Activated T-cell treated with anti-CD3 and anti-CD28 coated beads, Interleukin-2, amount 50 U/mL, for 4 hours (primary cell): Measurements from ENCODE around the gene KCNG2. TPM values are rescaled to one million over a fixed set of nuclear protein-coding genes. Genes with fewer than 3 reads are reported as not detected.

ENCODE experiments used
- ATAC-seq, 2 donors: fragments of 200-7000 bp; cut with Tn5 transposase; one replicate each; pipeline ENCODE4 v1.10.0; 2021
- DNase-seq: peaks from one replicate; pipeline ENCODE4 v3.0.0-alpha.2; 2020
- H3K27me3 Mint-ChIP-seq: one replicate; pipeline ENCODE4 v1.8.0; 2021; ENCODE audit warnings: low read depth, mixed read lengths
- H3K36me3 Mint-ChIP-seq: one replicate; pipeline ENCODE4 v1.8.0; 2022; ENCODE audit warnings: mixed read lengths; ENCODE audit not compliant: insufficient read depth
- H3K4me1 Mint-ChIP-seq: one replicate; pipeline ENCODE4 v1.8.0; 2021; ENCODE audit warnings: low read depth, mixed read lengths
- H3K4me3 Mint-ChIP-seq: one replicate; pipeline ENCODE4 v1.8.0; 2021; ENCODE audit warnings: mild to moderate bottlenecking, moderate library complexity, mixed read lengths
- H3K9me3 Mint-ChIP-seq: one replicate; pipeline ENCODE4 v1.8.0; 2021; ENCODE audit warnings: mixed read lengths
- total RNA-seq, 3 donors: library from RNA; stranded (reverse); gene quantifications; one replicate each; pipeline ENCODE4 v1.2.1, GENCODE V29; 2021

The KCNG2 gene
- total RNA-seq, 3 donors from 2014 or later, result not detected

GRCh38 chr18:79883461-79884293, 85.9 kb downstream of the KCNG2 start:
- DNase-seq (no peak), ATAC-seq (no peak)
- H3K36me3 Mint-ChIP-seq, result no peaks in the 10 kb centered on the region
- no peaks in the 10 kb centered on the region for H3K27me3 Mint-ChIP-seq
- no peaks in the 10 kb centered on the region for H3K4me1 Mint-ChIP-seq
- H3K9me3 Mint-ChIP-seq, result no peaks in the 10 kb centered on the region
- H3K4me3 Mint-ChIP-seq, result no peak overlapping the region

- DNase-seq (no peak), ATAC-seq (no peak)
- Mint-ChIP-seq H3K36me3 (no peaks in the 10 kb centered on the region), H3K27me3 (no peaks in the 10 kb centered on the region), H3K9me3 (peaks cover 7% of the 10 kb centered on the region), H3K4me1 (no peaks in the 10 kb centered on the region), H3K4me3 (no peak overlapping the region)
Measured at GRCh38 chr18:79884294-79884962, 86.7 kb downstream of the KCNG2 start.

- Mint-ChIP-seq H3K9me3 (peaks cover 11% of the 10 kb centered on the region), H3K36me3 (no peaks in the 10 kb centered on the region), H3K4me3 (no peak overlapping the region), H3K27me3 (no peaks in the 10 kb centered on the region), H3K4me1 (no peaks in the 10 kb centered on the region)
- ATAC-seq (no peak), DNase-seq (no peak)
Measured at GRCh38 chr18:79884963-79885728, 87.4 kb downstream of the KCNG2 start.

GRCh38 chr18:79887181-79888000, 89.7 kb downstream of the KCNG2 start:
- H3K36me3 Mint-ChIP-seq, result no peaks in the 10 kb centered on the region
- DNase-seq (no peak), ATAC-seq (no peak)
- H3K9me3 Mint-ChIP-seq, result peaks cover 31% of the 10 kb centered on the region
- no peak overlapping the region for H3K4me3 Mint-ChIP-seq
- no peaks in the 10 kb centered on the region for H3K27me3 Mint-ChIP-seq
- H3K4me1 Mint-ChIP-seq, result peaks cover 2% of the 10 kb centered on the region

- Mint-ChIP-seq H3K4me3 (no peak overlapping the region), H3K36me3 (no peaks in the 10 kb centered on the region), H3K27me3 (no peaks in the 10 kb centered on the region), H3K4me1 (peaks cover 2% of the 10 kb centered on the region), H3K9me3 (peaks cover 37% of the 10 kb centered on the region)
- ATAC-seq, result no peak
- DNase-seq, result no peak
Measured at GRCh38 chr18:79888016-79888415, 90.3 kb downstream of the KCNG2 start.

- peaks cover 51% of the 10 kb centered on the region for H3K9me3 Mint-ChIP-seq
- no peaks in the 10 kb centered on the region for H3K36me3 Mint-ChIP-seq
- DNase-seq (no peak), ATAC-seq (no peak)
- H3K4me3 Mint-ChIP-seq, result no peak overlapping the region
- H3K4me1 Mint-ChIP-seq, result peaks cover 2% of the 10 kb centered on the region
- no peaks in the 10 kb centered on the region for H3K27me3 Mint-ChIP-seq
Measured at GRCh38 chr18:79889569-79889968, 91.8 kb downstream of the KCNG2 start.

- peaks cover 61% of the 10 kb centered on the region for H3K9me3 Mint-ChIP-seq
- H3K27me3 Mint-ChIP-seq, result no peaks in the 10 kb centered on the region
- no peak for DNase-seq
- H3K36me3 Mint-ChIP-seq, result no peaks in the 10 kb centered on the region
- H3K4me1 Mint-ChIP-seq, result peaks cover 2% of the 10 kb centered on the region
- ATAC-seq, result peak; percentile 71 to 84
- H3K4me3 Mint-ChIP-seq, result no peak overlapping the region
Measured at GRCh38 chr18:79890674-79891073, 92.9 kb downstream of the KCNG2 start.

- Mint-ChIP-seq H3K4me3 (no peak overlapping the region), H3K9me3 (peaks cover 51% of the 10 kb centered on the region), H3K4me1 (no peaks in the 10 kb centered on the region), H3K36me3 (peaks cover 1% of the 10 kb centered on the region), H3K27me3 (no peaks in the 10 kb centered on the region)
- DNase-seq (no peak), ATAC-seq (no peak)
Measured at GRCh38 chr18:79896738-79897137, 99.0 kb downstream of the KCNG2 start.

GRCh38 chr18:79897940-79898625, 100.3 kb downstream of the KCNG2 start:
- no peaks in the 10 kb centered on the region for H3K4me1 Mint-ChIP-seq

GRCh38 chr18:79898952-79899608, 101.3 kb downstream of the KCNG2 start:
- no peaks in the 10 kb centered on the region for H3K27me3 Mint-ChIP-seq
- ATAC-seq (no peak), DNase-seq (no peak)
- H3K4me3 Mint-ChIP-seq, result no peak overlapping the region
- H3K9me3 Mint-ChIP-seq, result peaks cover 29% of the 10 kb centered on the region
- no peaks in the 10 kb centered on the region for H3K4me1 Mint-ChIP-seq
- H3K36me3 Mint-ChIP-seq, result peaks cover 11% of the 10 kb centered on the region

More at GRCh38 chr18:79897940-79898625, 100.3 kb downstream of the KCNG2 start:
- no peak for ATAC-seq
- H3K36me3 Mint-ChIP-seq, result peaks cover 8% of the 10 kb centered on the region
- no peaks in the 10 kb centered on the region for H3K27me3 Mint-ChIP-seq
- no peak for DNase-seq
- peaks cover 39% of the 10 kb centered on the region for H3K9me3 Mint-ChIP-seq
- no peak overlapping the region for H3K4me3 Mint-ChIP-seq

- DNase-seq, result peak; percentile 3
- no peak for ATAC-seq
- Mint-ChIP-seq H3K4me1 (no peaks in the 10 kb centered on the region), H3K36me3 (peaks cover 12% of the 10 kb centered on the region), H3K9me3 (peaks cover 24% of the 10 kb centered on the region), H3K4me3 (no peak overlapping the region), H3K27me3 (no peaks in the 10 kb centered on the region)
Measured at GRCh38 chr18:79899609-79900445, 102.1 kb downstream of the KCNG2 start.
